ENCODE data around the gene REEP6.

GRCh38 chr19:1489463-1490310 is 1.3 kb upstream of the REEP6 start:
- no peak for TF ChIP-seq POLR2A (IDR thresholded peaks at IDR 0.05)
- no peak for TF ChIP-seq CTCF (IDR thresholded peaks at IDR 0.05)
- TF ChIP-seq EP300 (IDR thresholded peaks at IDR 0.05): no peak
